IPS-20b (cell line): ENCODE results near the gene UBTF.

Experiments used
- H3K27ac ChIP-seq: one replicate; pipeline ENCODE4 v1.5.1; 2013; ENCODE audit warnings: low read length
- H3K27me3 ChIP-seq: 2 replicates; pipeline ENCODE4 v1.6.1; 2013; ENCODE audit warnings: mild to moderate bottlenecking, low read length, inconsistent platforms; ENCODE audit not compliant: insufficient read depth
- H3K36me3 ChIP-seq: 2 replicates; pipeline ENCODE4 v1.6.1; 2013; ENCODE audit warnings: low read depth, mild to moderate bottlenecking, inconsistent platforms, low read length, moderate library complexity; ENCODE audit not compliant: insufficient read depth
- H3K4me1 ChIP-seq: 2 replicates; pipeline ENCODE4 v1.6.1; 2013; ENCODE audit warnings: mild to moderate bottlenecking, control low read depth, inconsistent platforms, low read length, moderate library complexity; ENCODE audit not compliant: insufficient read depth
- H3K4me3 ChIP-seq: 2 replicates; pipeline ENCODE4 v1.5.1; 2013; ENCODE audit warnings: mild to moderate bottlenecking, low read length, inconsistent platforms
- H3K9ac ChIP-seq: 2 replicates; pipeline ENCODE4 v1.6.1; 2013; ENCODE audit warnings: low read depth, mild to moderate bottlenecking, inconsistent platforms, low read length, moderate library complexity
- H3K9me3 ChIP-seq: 2 replicates; pipeline ENCODE4 v1.6.1; 2013; ENCODE audit warnings: mild to moderate bottlenecking, low read depth, low read length, inconsistent platforms; ENCODE audit not compliant: insufficient read depth

Gene UBTF

GRCh38 chr17:44170135-44170498, 49.4 kb downstream of the UBTF start:
- no peak overlapping the region for H3K27ac ChIP-seq
- H3K9ac ChIP-seq: peak overlapping the region; percentile 46; the same call in 1 of the 2 replicates
- H3K27me3 ChIP-seq: no peaks in the 10 kb centered on the region
- H3K36me3 ChIP-seq: no peaks in the 10 kb centered on the region
- no peaks in the 10 kb centered on the region for H3K9me3 ChIP-seq
- no peaks in the 10 kb centered on the region; the same call in 1 of the 2 replicates for H3K4me1 ChIP-seq
- H3K4me3 ChIP-seq: no peak overlapping the region; the same call in 1 of the 2 replicates

DNA sequence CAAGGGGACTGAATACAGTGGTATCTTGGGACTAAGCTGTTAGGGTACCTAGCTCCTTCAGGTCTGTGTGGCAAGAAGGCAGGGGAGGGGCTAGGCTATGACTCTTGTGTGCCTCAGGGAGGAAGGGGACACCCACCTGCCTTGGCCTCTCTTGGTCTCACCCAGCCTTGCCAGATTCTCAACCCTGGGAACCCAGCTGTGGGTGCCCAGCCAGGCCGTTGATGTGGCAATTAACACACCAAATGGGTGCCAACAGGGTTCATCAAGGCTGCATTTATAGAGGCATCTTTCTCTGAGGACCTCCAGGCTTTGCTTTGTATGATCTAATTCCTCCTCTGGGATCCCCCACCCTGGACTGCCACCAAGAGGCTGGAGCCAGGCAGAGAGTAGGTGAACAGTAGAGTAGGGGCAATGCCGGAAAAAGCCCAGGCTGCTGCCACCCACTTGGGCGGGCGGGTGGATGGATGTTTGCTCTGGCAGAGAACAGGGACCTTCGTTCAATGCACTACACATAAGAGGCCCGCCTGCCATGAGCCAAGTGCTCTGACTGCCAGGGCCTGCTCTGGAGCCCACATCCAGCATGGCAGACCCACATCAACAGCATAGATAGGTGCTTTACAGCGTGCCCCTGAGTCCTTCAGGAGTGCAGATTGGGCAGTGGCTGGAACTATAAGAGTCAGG, 52.2 kb downstream of the UBTF start:
- H3K9ac ChIP-seq: no peak overlapping the region
- peaks cover 5% of the 10 kb centered on the region for H3K36me3 ChIP-seq
- H3K4me3 ChIP-seq: no peak overlapping the region
- H3K27ac ChIP-seq: no peak overlapping the region
- H3K4me1 ChIP-seq: no peaks in the 10 kb centered on the region; the same call in 1 of the 2 replicates
- H3K9me3 ChIP-seq: no peaks in the 10 kb centered on the region
- H3K27me3 ChIP-seq: no peaks in the 10 kb centered on the region

- Histone ChIP-seq H3K9ac (no peak overlapping the region), H3K36me3 (peaks cover 24% of the 10 kb centered on the region), H3K9me3 (no peaks in the 10 kb centered on the region), H3K4me3 (no peak overlapping the region), H3K27ac (no peak overlapping the region), H3K4me1 (no peaks in the 10 kb centered on the region), H3K27me3 (no peaks in the 10 kb centered on the region)
Measured at GRCh38 chr17:44164476-44164875, 55.0 kb downstream of the UBTF start.

DNA sequence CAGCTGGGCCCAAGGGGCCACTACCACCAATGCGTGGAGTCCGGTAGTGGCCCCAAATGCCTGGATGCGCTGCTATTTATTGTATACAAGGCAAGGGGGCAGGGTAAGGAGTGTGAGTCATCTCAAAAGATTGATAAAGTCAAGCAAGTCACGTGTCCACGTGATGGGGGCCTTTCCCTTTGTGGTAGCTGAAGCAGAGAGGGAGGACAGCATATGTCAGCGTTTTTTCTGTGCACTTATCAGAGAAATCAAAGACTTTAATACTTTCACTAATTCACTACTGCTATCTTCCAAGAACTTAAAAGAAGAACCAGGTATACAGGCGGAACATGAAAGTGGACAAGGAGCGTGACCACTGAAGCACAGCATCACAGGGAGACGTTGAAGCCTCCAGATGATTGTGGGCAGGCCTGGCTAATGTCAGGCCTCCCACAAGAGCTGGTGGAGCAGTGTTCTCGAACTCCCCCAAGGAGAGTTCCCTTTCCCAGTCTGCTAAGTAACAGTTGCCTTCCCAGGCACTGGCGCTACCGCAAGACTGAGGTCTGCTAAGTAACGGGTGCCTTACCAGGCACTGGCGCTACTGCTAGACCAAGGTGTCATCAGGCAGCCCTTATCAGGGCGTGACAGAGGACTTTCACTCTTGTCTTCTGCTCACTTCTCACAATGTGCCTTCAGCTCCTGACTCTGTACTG, 59.8 kb downstream of the UBTF start:
- Histone ChIP-seq H3K27ac (no peak overlapping the region), H3K27me3 (no peaks in the 10 kb centered on the region), H3K4me1 (no peaks in the 10 kb centered on the region), H3K36me3 (peaks cover 60% of the 10 kb centered on the region), H3K4me3 (no peak overlapping the region), H3K9ac (no peak overlapping the region), H3K9me3 (no peaks in the 10 kb centered on the region)

GRCh38 chr17:44155488-44155887, 64.0 kb downstream of the UBTF start:
- H3K27ac ChIP-seq: no peak overlapping the region
- no peaks in the 10 kb centered on the region for H3K4me1 ChIP-seq
- H3K4me3 ChIP-seq: no peak overlapping the region
- H3K36me3 ChIP-seq: peaks cover 68% of the 10 kb centered on the region
- no peaks in the 10 kb centered on the region for H3K27me3 ChIP-seq
- H3K9ac ChIP-seq: no peak overlapping the region
- no peaks in the 10 kb centered on the region for H3K9me3 ChIP-seq
